Muscle of arm (tissue), 14 donors: Measurements from ENCODE around the gene LIPF. TPM values are rescaled to one million over a fixed set of nuclear protein-coding genes. Genes with fewer than 3 reads are reported as not detected.
"Not testable (repeated sequence)": the region's sequence is repeated elsewhere in the genome, so short reads cannot be mapped to it uniquely, and the experiment has no call there.

Source experiments
- DNase-seq: peaks from one replicate; pipeline ENCODE4 v3.0.0-alpha.2; 2013
- long read RNA-seq, 11 donors: transcript quantifications; one replicate each; lab custom pipeline, GENCODE V29; 2026
- polyA plus RNA-seq, 12 donors: library from polyadenylated mRNA; unstranded; fragments of 120-200 nt; gene quantifications; one replicate each; pipeline ENCODE4 v1.2.1, GENCODE V29; 2013; ENCODE audit not compliant: insufficient read length in 12 of 12

Gene LIPF, protein sequence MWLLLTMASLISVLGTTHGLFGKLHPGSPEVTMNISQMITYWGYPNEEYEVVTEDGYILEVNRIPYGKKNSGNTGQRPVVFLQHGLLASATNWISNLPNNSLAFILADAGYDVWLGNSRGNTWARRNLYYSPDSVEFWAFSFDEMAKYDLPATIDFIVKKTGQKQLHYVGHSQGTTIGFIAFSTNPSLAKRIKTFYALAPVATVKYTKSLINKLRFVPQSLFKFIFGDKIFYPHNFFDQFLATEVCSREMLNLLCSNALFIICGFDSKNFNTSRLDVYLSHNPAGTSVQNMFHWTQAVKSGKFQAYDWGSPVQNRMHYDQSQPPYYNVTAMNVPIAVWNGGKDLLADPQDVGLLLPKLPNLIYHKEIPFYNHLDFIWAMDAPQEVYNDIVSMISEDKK
- polyA plus RNA-seq: under 1 TPM in 1 of 12 donors, not detected in 11; 0.76 TPM
- long read RNA-seq, donor 1: 0 reads
- long read RNA-seq, donor 2: 0 reads
- long read RNA-seq, donor 3: 0 reads
- long read RNA-seq, donor 4: 0 reads
- long read RNA-seq, donor 5: 0 reads
- long read RNA-seq, donor 6: 0 reads
- long read RNA-seq, donor 7: 0 reads
- long read RNA-seq, donor 8: 0 reads
- long read RNA-seq, donor 9: 0 reads
- long read RNA-seq, donor 10: 0 reads
- long read RNA-seq, donor 11: 0 reads

DNA sequence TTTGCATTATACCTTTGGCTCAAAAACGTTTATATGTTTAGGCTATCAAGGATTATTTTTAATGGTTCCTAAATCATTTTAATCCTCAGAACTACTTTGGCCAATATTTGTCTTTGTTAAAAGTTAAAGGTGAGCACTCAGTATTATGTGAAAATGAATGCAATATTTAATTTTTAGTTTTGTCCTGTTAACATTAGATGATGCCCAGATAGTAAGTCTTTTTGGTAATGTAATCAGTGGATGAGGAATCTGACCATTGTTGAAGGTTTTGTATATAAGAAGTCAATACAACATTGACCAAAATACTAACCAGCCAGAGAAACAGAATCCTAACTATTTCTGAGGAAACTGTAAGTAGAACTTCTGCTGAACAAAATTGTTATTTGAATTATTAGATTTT, at the start of gene LIPF:
TSS of gene LIPF (plus strand) at position 301 of the 400 bp plus-strand sequence. CDS start 2,856 bp downstream, outside the sequence.
- no peak for DNase-seq

- peak; percentile 9 for DNase-seq
Measured at GRCh38 chr10:88616250-88616977, 47.8 kb upstream of the LIPF start.

- DNase-seq: no peak
Measured at GRCh38 chr10:88617772-88618300, 46.4 kb upstream of the LIPF start.

DNA sequence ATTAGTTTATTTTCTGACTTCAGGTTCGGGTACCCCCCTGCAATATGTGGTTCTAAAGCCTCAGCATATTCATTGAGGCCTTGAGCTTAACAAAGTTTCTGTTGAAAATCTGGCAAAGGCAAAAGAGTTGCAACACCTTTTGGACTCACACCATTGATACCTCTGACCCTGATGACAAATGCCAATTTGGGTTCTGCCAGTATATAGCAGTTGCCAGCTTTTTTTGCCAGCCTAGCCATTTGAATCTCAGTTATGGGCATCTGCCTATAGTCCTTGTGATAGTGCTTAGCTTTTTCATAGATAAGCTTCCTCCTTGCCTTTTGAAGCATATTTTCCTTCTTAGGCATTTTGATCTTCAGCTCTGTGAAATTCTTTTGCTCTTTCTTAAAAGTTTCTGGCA, 45.7 kb upstream of the LIPF start:
- no peak for DNase-seq

DNA sequence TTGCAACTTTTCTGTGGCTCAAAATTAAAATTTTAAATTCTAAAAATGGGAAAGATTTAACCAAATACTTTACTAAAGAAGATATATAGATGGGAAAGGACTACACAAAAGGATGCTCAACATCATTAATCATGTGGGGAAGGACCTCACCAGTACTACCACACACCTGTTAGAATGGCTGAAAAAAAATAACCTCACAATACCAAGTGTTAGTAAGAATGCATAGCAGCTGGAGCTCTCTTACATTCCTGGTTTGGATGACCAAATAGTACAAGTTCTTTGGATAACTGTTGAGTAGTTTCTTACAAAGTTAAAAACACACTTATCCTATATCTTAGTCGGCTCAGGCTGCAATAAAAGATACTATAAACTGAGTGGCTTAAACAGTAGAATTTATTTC, 43.8 kb upstream of the LIPF start:
- DNase-seq: no peak

GRCh38 chr10:88623835-88624234, 40.4 kb upstream of the LIPF start:
- no peak for DNase-seq

- DNase-seq: no peak
Measured at GRCh38 chr10:88624840-88625239, 39.4 kb upstream of the LIPF start.

DNA sequence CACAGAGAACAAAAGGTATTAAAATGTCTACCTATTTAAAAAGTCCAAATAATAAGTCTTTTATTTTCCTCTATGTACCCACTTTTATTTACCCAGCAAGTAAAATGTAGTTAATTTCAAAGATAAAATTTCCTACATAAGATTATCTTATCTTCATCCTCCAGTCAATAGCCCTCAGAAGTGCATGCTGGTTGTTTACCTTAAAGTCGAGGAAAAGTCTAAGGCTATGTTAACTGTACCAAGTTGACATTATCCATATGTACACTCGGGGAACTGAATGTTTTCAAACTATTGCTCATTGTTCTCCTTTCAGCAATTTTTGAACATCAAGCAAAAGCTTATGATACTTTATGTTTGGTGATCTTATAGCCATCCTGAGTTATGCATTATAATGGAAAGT, 24.1 kb upstream of the LIPF start:
- DNase-seq: no peak

DNA sequence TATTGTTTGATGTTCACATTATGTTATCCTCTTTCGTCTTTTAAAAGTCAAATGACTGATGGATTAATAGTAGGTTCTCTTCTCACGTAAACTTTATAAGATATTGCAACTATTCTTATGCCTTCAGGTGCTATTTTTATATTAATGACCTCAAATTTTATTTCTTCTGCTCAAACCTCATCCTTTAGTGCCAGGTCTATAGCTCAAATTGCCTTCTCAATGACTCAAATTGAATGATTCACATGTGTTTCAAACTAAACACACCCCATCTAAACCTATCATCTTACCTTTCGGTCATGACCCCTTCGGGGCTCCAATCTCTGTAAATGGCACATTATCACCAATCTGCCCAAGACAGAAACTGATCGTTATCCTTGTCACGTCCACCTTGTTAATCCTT, 22.0 kb upstream of the LIPF start:
- DNase-seq: no peak

GRCh38 chr10:88642963-88643362, 21.3 kb upstream of the LIPF start:
- no peak for DNase-seq

DNA sequence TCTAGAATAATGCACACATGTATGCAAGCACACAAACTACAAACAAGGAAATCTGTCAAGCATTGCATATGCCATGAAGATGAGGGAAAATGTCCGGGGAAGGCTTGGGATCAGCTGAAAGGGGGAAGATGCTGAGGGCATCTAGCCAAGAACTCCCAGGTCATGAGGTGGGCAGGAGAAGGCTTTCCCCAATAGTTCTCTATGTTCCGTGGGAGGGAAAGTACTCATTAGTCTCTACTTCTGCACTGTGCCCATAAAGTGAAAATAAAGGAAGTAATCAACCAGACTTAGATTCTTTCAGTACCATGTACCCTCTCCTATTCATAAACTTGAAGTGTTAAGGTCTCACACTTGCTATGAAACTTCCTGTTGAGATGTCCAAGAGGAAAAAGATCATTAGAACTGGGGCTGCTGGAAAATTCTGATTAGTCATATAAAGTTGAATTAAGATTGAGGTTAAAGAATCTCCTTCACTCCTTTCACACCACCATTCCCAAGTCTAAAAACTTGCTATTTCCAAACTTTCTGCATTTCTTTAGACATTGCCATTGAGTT, 17.1 kb upstream of the LIPF start:
- DNase-seq: no peak

DNA sequence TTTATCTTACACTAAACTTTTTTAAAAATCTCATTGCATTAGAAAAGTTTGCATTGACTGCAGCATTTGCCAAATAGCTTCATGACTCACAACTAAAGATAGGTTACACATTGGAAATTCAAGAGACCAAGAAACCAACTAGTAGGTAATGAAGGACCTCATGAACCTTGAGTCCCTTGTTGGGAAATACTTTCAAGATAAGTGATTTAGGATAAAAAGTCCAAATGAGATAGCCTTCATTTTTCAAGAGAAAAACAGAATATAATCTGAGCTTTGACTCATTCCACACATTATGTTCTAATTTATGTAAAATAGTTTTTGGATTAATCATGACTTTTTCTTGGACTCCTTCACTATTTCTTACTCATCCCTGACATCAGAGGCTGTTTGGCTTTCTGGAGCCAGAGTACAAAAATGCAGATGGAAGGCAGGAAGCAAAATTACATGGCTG, 13.1 kb upstream of the LIPF start:
- peak; percentile 20 for DNase-seq

DNA sequence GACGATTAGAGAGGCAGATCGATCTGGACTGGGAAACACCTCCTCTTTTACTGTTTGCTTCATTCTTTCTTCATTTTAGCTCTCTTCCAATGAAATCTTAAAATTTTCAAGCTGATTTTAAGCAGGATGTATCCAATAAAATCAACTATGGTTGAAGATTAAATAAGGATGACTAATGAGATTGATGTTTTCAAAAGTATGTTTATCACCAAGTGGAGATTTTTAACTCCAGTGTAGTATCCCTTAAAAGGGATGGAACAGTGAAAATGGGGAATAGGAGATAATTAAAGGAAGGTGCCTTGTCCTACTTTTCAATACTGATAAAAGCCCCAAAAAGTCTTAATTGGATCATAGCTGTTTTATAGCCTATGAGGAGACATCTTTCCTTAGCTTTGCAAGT, 11.6 kb upstream of the LIPF start:
- DNase-seq: no peak

DNA sequence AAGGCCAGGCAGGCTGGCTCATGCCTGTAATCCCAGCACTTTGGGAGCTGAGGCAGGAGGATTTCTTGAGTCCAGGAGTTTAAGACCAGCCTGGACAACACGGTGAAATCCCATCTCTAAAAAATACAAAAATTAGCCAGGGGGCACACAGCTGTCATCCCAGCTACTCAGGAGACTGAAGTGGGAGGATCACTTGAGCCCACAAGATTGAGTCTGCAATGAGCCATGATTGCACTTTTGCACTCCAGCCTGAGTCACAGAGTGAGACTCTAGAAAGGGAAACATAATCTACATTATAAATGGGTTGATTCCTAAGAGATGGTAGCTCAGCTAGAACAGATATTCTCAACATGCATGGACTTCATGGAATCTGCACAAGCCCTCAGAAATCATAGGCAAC, 6.3 kb upstream of the LIPF start:
- no peak for DNase-seq

GRCh38 chr10:88659725-88660597, 4.3 kb upstream of the LIPF start:
- no peak for DNase-seq

- DNase-seq: no peak
Measured at GRCh38 chr10:88660598-88660884, 3.7 kb upstream of the LIPF start.

- no peak for DNase-seq
Measured at GRCh38 chr10:88661018-88661417, 3.2 kb upstream of the LIPF start.

GRCh38 chr10:88661577-88661976, 2.7 kb upstream of the LIPF start:
- no peak for DNase-seq

GRCh38 chr10:88663153-88663552, 1.1 kb upstream of the LIPF start:
- DNase-seq: not testable (repeated sequence)

DNA sequence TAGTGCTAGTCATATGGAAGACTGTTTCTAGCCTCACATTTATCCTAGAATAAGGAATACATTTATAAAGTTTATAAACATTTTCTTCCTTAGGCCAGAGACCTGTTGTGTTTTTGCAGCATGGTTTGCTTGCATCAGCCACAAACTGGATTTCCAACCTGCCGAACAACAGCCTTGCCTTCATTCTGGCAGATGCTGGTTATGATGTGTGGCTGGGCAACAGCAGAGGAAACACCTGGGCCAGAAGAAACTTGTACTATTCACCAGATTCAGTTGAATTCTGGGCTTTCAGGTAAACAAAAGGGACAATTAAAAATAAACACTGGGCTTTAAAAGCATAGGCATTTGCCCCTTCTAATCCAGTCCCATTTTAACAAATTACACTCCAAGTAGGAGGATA, 4.2 kb downstream of the LIPF start:
- DNase-seq: no peak

DNA sequence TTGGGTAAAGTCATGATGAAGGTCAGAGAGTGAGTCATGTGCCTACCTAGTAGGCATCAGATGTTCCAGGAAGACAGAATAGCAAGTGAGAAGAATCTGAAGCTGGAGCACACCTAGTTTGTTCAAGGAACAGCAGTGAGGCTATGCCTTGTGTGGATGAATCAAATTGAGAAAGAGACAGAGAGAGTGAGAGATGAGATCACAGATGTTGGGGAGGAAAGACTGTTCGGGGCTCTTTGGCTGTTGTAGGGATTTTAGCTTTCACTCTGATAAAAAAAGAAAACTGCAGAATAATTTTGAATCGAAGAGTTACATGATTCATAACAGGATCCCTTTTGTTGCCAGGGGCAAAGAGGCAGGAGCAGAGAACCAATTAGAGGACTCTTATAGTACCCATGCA, 6.3 kb downstream of the LIPF start:
- DNase-seq: no peak
